Hepatocyte (in vitro differentiated cells): ENCODE data around the gene GATA6.

Experiments
- CTCF ChIP-seq: fragments of 200-600 bp; sonication (generic); IDR thresholded peaks from 2 replicates; pipeline ENCODE4 v1.5.1; 2016; ENCODE audit warnings: antibody characterized with exemption, mild to moderate bottlenecking; ENCODE audit not compliant: poor library complexity
- EZH2phosphoT487 ChIP-seq: fragments of 200-600 bp; sonication (generic); IDR thresholded peaks from one replicate; pipeline ENCODE4 v1.6.1; 2018; ENCODE audit warnings: antibody characterized with exemption, mild to moderate bottlenecking, low read depth, moderate library complexity; ENCODE audit not compliant: unreplicated experiment, severe bottlenecking

- TF ChIP-seq CTCF (no peak), EZH2phosphoT487 (no peak)
Measured at GRCh38 chr18:22171258-22172119, 2.1 kb downstream of the GATA6 start.
